OCI-M1 (cell line): ENCODE measurements around the gene TRIM38.

Experiments used
- DNase-seq: peaks from one replicate; lab custom pipeline; 2025; lab: John Stamatoyannopoulos, UW

Gene TRIM38

DNA sequence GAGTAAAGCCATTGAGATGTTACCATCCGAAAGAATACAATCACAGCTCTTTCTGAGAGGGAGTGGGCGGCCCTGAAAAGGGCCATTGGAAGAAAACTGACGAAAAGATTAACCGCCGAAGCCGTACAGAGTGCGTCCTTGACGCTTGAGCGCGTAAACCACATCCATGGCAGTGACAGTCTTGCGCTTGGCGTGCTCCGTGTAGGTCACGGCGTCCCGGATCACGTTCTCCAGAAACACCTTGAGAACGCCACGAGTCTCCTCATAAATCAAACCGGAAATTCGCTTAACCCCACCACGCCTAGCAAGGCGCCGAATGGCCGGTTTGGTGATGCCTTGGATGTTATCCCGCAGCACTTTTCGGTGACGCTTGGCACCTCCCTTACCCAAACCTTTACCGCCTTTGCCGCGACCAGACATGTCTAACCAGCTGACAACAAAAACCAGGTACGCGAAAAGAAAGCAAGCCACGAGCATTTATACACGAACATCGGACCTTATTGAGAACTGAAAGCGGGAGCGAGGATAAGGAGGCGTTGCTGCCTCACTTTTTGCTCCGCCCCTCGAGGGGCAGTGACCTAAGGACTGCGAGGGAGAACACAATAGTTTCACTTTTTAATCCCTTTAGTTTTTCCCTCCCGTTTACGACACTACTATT is 64.4 kb downstream of the TRIM38 start:
- peak; percentile 100 for DNase-seq

DNA sequence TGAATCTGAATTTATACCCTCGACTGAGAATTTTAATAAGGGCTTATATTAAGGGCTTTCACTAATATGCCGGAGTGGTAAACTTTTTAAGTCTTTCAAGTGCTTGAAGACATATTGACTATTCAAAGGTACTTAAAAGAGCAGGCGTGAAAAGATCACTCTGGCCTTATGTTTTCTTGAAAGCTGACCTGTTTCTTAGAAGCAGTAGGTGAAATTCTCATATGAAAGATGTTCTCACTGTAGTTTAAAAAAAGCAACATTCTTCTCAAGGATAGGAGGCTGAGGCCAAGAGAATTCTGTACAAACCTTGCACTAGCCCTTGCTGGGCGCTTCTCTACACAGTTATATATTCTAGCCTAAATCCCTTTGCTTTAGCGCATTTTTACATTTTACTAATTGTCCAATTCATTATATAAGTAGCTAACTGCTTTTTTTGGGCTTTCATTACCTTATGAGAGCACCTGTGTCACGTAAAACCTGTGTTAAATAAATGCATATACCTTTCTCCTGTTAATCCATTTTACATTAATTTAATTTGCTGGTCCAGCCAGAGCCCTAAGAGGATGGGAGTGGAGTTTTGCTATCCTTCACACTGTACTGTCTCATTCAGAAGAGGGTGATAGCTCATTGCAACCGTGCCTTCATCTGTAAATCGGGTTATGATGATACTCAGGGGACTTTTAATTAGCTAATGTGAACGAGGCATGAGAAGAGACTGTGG is 65.0 kb downstream of the TRIM38 start:
- no peak for DNase-seq

DNA sequence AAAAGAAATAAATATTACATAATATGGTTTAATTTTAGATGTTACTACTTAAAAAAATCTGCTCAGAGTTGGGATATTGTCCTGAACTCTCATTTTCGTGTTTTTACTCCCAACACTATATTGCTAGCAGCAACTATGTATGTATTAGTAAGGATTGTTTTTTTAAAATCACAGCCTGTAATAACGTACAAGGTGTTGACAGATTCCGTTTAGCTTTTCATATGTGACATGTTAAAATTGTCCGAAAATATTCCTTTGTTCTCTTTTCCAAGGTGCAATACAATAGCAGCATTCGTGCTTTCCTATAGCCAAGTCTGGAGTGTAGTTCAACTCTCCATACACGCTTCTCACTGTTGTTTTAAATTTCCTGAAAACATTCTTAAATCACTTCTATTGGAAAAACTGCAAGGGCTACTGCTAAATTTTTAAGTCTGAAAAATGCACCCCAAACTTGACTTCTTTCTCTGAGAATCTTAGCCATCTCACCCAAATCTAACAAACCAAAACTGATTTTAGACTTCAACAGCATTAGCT is 65.7 kb downstream of the TRIM38 start:
- DNase-seq = no peak

DNA sequence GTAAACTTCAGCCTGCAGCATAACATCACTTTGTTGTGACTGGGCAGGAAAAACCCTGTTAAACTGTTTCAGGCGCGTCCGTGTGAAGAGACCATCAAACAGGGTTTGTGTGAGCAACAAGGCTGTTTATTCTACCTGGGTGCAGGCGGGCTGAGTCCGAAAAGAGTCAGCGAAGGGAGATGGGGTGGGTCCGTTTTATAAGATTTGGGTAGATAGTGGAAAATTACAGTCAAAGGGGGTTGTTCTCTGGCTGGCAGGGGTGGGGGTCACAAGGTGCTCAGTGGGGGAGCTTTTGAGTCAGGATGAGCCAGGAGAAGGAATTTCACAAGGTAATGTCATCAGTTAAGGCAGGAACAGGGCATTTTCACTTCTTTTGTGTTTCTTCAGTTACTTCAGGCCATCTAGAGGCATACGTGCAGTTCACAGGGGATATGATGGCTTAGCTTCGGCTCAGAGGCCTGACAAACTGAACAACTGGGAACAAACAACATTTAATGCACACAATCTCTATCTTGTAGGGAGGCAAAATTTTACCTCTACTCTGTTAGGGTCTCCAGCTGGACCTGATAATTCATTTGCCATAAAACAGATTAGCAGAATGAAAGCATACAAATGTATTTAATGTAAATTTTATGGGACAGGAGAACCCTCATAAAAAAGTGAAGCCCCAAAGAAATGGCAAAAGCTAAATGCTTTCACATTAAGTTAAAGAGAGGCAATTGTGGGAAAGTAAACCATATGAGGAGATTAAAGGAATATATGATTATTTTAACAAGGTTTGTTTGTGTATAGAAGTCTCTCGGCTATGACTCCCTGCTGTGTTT is 66.4 kb downstream of the TRIM38 start:
- no peak for DNase-seq

DNA sequence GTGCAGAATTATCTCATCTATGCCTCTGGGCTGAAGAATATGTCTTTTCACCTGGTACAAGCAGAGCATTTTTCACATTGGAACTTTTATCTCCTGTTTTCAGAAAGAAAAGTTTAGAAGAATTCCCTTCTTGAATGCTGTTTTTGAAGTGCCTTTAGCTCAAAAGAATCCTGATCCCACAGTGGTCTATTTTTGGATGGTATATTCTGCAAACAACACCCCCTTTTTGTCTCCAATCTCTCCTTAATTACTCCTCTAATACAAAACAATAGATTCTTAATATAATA is 66.9 kb downstream of the TRIM38 start:
- no peak for DNase-seq

DNA sequence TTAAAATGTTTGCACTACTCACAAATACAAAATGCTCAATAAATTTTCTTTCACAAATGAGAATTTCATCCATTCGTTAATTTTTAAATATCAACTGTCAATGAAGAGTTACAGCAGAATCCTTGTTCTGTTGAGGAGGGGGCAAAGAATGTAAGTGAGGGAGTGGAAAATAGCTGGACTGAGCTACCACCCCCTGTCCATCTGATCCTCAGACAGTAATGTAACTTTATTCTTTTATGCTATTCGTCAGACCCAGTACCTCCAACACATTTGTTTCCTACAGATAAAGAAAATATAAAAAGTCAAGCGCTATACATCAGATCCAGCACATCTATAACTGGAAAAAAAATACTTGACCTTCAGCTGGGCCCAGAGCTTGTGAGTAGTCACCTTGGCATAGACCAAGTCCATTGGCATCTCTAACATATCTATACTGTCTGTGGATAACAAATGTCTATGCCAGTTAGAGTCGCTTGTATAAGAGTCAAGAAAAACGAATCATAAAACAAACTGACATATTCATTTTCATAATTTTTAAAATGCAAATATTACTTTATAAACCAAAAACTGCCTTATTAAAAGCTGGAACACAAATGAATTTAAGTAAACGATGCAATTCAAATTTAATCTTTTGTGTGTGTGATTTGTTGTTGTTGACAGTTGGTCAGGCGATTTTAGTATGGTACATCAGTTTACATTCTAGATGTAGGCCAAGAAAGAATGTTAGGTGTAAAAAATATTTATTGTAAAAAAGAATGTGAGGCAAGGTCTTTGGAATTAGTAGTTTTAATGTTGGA is 67.5 kb downstream of the TRIM38 start:
- peak; percentile 48 for DNase-seq

DNA sequence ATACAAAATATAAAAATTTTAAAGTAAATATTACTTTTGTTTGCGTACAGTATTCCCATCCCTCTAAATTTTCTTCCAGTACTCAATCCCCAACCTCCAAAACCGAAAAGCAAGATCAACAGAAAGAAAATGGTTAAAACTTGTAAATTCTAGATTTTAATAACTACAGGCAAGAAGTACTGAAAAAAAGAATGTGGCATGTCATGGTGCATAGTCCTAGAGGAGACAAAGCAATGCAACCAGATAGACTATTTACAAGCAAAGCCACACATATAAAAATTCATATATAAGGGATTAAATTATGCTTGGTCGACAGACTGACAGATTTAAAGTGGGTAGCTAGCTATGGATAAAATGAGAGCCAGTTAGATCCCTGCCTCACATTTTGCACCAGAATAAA is 68.1 kb downstream of the TRIM38 start:
- DNase-seq = peak; percentile 74

DNA sequence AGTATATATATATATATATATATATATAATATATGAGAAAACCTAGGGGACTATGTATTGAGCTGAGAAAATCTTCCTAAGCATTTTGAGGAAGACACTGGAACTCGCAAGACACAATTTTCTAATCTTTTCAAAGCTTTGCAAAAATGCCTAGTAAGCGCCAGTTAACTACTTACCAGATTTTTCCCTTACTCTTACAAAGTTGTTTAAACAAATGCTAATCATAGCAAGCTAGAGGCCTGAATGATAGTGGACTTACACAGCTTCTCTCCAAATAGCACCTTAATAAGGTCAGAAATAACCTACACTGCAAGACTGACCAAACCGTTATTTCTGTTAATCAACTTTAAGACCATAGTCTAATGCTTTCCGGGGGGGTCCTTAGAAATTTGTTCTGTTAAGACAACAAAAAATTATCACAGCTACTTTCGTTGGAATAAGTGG is 68.6 kb downstream of the TRIM38 start:
- no peak for DNase-seq

DNA sequence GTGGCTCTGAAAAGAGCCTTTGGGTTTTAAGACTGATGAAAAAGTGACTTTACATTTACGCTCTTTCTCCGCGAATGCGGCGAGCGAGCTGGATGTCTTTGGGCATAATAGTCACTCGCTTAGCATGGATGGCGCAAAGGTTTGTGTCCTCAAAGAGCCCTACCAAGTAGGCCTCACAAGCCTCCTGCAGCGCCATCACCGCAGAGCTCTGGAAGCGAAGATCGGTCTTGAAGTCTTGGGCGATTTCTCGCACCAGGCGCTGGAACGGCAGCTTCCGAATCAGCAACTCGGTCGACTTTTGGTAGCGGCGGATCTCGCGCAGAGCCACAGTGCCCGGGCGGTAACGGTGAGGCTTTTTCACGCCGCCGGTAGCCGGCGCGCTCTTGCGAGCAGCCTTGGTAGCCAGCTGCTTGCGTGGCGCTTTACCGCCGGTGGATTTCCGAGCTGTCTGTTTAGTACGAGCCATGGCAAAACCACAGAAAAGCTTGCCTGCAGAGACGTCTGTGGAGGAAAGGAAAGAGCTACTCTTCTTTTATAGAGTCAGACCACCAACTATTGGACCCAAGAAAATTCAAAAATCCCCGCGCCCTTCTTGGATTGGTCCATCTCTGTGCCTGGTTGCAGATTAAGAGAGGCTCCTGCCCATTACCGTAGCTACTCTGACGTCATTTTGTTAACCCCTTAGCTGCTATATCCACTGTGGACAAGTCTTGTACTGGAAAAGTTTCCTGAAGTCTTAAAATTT is 69.2 kb downstream of the TRIM38 start:
- peak; percentile 100 for DNase-seq

DNA sequence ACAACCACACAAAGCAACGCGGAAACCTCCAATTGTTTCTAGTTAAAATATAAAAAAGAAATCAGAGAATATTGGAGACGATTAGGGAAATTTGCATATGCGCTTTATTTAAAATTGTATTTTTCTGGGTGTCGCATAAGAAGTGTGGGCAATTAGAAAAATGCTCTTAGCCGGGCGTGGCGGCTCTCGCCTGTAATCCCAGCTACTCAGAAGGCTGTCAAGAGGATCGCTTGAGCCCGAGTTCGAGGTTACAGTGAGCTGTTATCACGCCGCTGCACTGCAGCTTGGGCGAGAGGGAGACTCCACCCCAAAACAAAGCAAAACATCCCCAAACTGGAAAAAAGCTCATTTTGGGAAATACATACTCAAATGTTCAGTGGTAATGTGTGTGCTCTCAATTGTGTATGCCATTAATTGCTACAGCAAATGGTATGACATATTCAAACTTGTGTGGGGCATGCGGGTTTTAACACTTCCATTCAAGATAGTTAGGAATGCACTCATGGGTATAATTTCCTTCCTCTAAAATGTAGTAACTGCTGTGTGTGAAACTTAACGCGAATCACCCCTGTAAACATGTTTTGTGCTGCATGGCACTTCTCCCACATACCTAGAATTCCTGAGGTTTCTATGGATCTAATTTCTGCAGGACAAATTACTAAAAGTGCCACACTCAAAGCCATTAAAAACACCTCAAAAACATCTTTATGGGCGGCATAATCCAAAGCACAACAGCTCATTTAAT is 69.9 kb downstream of the TRIM38 start:
- DNase-seq = peak; percentile 92

DNA sequence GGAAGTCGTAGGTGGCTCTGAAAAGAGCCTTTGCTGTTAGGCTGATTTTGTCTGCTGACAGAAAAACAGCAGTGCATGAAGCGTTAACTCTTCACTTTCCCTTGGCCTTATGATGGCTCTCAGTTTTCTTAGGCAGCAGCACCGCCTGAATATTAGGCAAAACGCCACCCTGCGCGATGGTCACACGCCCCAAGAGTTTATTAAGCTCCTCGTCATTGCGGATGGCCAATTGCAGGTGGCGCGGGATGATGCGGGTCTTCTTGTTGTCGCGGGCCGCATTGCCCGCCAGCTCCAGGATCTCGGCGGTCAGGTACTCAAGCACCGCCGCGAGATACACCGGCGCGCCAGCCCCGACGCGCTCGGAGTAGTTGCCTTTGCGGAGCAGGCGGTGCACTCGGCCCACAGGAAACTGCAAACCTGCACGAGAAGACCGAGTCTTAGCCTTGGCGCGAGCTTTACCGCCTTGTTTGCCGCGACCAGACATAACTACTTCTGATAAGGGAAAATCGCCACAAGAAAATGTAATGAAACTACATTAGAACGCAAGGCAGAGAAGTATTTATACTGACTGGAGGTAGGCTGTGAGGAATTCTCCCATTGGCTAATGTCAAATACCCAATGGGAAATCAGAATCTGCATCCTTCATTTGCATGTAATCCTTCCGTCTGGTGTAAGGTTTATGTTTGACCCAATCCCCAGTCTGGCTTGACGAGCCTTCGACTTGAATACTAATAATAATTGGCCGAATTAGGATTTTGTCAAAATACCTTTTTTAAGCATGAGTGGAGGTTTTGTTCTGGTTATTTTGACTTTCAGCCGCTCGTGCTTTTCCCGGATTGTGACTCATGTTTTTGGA is 70.7 kb downstream of the TRIM38 start:
- DNase-seq = peak; percentile 98

DNA sequence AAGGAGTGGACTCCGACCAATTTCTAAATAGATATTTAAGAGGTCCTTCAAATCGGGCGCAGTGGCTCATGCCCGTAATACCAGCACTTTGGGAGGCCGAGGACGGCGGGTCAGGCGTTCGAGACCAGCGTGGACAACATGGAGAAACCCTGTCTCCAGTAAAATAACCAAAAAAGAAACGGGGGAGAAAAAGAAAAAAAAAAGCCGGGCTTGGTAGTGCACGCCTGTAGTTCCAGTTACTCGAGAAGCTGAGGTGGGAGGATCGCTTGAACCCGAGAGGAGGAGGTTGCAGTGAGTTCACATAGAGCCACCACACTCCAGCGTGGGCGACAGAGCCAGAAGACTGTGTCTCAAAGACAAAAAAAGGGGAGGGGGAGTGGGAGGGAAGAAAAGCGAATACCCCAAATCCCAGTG is 71.3 kb downstream of the TRIM38 start:
- DNase-seq = no peak

DNA sequence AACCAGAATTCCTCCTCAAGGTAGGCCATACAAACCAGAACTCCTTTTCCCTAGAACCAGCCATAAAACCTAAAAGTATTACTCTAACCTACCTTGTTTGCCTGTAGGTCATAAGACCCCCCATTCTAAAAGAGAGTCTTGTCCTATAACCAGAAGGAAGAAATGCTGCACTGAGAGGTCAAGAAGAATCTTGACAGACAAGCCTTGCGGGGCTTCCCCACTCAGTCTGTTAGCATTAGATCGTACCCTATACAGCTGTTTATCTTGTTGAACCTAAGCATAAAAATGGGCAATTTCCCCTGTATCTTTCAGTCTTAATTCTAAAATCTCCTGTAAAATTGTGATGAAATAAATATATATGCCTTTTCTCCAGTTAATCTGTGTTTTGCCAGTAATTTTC is 72.3 kb downstream of the TRIM38 start:
- DNase-seq = no peak
